A673 (cell line): Measurements from ENCODE around the gene MXRA7.
"Not testable (repeated sequence)": the region's sequence is repeated elsewhere in the genome, so short reads cannot be mapped to it uniquely, and the experiment has no call there.

Experiments
- CTCF ChIP-seq: fragments of 300-800, 200-600 bp; sonication (generic); conservative IDR thresholded peaks from 2 replicates; pipeline ENCODE4 v1.5.1; 2017; ENCODE audit warnings: low read depth, mild to moderate bottlenecking, antibody characterized with exemption, low read length, moderate library complexity, mixed read lengths
- EZH2 ChIP-seq: fragments of 200-600 bp; sonication (generic); IDR thresholded peaks from 2 replicates; pipeline ENCODE4 v1.6.1; 2017; ENCODE audit warnings: borderline replicate concordance, low read depth, mild to moderate bottlenecking, mixed read lengths, antibody characterized with exemption, low read length; ENCODE audit not compliant: poor library complexity, severe bottlenecking

GRCh38 chr17:76709951-76710862, 558 bp downstream of the MXRA7 start:
- not testable (repeated sequence) for TF ChIP-seq CTCF, EZH2
